HG02973 (cell line): ENCODE results near the gene DPP6.
A peak's percentile ranks its signal among the peaks of the same experiment; 100 is the strongest.
"Not testable (repeated sequence)": the region's sequence is repeated elsewhere in the genome, so short reads cannot be mapped to it uniquely, and the experiment has no call there.

Experiments
- ATAC-seq: cut with Tn5 transposase; IDR thresholded peaks from one replicate; pipeline ENCODE4 v1.9.1; 2021; ENCODE audit warnings: moderate library complexity; ENCODE audit not compliant: unreplicated experiment

The DPP6 gene

DNA sequence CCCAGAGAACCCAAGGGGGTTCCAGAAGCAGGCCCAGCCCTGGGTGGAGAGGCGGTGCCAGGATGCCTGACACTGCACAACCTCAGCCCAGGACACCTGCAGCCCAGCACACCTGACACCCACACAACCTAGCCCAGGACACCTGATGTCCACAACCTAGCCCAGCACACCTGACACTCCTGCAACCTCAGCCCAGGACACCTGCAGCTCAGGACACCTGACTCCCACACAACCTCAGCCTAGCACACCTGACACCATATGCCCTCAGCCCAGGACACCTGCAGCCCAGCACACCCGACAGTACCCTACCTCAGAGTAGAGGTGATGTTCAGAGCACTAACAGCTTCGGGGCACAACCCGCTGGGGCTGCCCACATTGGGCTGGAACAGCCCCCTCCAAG lies 863.4 kb downstream of the DPP6 start:
- ATAC-seq, result no peak

DNA sequence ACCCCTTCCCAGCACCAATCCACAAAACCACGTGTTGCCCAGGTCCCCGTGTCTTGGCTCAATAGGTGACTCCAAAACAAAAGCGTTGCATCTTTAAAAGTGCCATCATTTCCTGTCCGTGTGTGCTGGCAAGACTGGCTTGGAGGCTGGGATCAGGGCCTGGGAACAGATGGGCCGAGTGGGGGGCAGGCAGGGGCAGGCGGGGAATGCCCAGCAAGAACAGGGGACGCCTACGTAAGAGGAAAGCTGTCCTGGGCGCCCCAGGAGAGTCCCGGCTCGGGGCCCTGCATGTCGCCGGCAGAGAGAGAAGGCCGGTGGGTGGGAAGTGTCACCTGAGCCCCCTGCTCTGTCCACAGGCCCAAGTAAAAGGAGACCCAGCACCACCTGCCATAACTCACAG lies 864.2 kb downstream of the DPP6 start:
- ATAC-seq, result no peak

DNA sequence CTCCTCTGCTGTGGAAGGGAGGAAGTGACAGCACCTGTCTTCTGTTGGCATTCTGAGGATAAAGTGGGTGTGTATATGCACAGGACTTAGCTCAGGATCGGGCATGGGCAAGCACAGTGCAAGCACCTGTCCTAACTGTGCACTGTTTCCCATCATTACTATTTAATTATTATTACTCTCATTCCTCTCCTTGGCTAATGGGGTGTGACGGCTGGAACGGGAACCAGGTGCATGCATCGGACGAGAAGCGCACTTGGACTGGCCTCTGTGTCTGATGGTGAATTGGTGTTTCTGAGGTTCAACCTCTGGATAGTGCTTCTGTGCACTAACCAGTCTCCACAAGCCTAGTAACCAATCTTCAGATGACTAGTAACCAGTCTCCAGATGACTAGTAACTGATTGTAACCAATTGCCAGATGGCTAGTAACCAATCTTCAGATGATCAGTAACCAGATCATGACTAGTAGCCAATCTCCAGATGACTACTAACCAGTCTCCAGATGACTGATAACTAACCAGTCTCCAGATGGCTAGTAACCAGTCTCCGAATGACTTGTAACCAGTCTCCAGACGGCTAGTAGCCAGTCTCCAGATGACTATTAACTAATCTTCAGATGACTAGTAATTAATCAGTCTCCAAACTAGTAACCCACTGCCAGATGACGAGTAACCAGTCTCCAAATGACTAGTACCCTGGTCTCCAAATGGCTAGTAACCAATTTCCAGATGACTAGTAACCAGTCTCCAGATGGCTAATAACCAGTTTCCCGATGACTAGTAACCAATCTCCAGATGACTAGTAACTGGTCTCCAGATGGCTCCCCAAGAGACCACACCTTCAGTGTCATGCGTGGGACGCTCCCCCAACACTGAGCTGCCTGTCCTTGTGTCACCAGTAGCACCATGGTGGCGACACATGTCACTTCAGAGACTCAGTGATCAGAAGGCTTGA lies 864.9 kb downstream of the DPP6 start:
- ATAC-seq, result no peak

DNA sequence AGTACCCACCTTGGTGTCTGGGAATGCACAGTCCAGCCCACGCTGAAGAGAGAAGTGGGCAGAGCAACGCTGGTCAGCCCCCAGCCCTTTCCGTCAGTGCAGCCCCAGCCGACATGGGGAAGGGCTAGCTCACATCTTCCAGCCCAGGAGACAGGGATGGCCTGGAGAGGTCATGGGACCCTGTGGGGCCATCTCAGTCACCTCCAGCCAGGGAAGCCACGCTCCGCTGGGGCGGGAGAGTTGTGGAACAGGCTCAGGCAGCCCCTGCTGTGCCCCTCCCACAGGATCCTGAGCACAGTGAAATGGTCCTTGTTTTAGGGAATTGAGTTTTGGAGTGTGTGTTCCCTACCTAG lies 865.6 kb downstream of the DPP6 start:
- no peak for ATAC-seq

DNA sequence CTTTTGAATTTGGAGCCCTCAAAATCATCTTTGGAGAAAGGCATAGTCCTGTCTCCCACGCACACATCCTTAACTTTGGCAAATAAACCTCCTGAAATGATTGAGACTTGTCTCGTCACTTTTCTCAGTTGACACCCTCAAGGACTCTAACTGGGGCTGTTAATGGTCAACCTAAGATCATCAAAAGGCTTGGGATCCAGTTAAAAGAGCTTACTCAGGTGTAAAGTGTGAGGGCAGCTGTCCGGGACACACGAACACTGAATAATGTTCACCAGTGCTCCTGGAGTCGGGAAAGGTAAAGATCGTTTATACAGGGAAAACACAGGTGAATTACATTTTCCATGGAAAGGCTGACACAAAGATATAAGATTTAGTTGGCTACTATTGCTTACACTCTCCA lies 866.1 kb downstream of the DPP6 start:
- no peak for ATAC-seq

DNA sequence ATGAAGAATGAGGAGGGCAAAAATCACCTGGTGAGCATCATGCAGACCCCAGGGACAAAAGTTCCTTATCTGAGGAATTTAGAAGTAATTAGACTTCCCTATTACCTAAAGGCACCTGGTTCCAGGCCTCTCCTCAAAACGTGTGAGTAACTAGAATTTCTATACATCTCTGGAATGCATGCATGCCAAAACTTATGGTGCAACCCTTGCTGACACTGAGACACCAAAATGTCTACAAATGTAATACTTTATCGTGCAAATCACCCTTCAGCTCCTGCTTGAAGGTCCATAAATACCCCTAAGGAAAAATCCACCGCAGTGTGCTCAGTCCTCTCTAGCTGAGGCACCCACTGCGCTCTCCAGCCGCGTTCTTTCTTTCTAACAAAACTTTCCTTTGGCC lies 866.5 kb downstream of the DPP6 start:
- ATAC-seq, result no peak

DNA sequence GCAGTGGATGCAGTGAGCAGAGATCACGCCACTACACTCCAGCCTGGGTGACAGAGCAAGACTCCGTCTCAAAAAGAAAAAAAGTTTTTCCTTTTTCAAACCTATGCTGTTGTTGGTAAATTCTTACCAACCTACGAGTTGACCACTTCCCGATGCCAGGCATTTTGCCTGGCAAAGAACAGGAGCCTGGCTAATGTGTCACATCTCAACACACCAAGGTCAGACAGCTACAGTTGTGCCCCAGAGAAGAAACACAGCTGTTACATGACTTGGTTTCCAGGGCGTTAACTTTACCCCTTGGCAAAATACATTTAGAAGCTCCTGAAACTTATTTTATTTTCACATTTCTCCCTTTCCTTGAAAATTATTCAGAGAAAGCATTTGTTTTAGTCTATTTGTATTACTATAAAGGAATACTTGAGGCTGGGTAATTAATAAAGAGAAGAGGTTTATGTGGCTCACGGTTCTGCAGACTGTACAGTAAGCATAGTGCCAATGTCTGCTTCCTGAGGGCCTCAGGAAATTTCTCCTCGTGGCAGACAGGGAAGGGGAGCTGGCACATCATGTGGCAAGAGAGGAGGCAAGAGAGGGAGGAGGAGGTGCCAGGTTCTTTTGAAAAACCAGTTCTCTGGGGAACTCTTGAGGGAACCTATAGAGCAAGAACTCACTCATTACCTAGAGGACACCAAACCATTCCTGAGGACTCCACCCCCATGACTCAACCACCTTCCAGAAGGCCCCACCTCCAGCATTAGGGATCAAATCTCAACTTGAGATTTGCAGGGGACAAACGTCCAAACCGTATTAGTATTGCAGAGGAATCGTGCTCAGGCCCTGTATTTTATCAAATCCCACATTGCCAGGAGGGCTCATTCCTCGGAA lies 867.4 kb downstream of the DPP6 start:
- ATAC-seq, result no peak

DNA sequence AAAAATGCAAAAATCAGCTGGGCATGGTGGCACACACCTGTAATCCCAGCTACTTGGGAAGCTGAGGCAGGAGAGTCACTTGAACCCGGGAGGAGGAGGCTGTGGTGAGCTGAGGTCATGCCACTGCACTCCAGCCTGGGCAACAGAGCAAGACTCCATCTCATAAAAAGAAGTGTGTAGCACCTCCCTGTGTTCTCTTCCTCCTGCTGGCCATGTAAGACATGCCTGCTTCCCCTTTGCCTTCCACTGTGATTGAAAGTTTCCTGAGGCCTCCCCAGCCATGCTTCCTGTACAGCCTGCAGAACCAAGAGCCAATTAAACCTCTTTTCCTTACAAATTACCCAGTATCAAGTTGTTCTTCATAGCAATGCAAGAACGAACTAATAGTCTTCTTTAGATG lies 870.3 kb downstream of the DPP6 start:
- not testable (repeated sequence) for ATAC-seq

DNA sequence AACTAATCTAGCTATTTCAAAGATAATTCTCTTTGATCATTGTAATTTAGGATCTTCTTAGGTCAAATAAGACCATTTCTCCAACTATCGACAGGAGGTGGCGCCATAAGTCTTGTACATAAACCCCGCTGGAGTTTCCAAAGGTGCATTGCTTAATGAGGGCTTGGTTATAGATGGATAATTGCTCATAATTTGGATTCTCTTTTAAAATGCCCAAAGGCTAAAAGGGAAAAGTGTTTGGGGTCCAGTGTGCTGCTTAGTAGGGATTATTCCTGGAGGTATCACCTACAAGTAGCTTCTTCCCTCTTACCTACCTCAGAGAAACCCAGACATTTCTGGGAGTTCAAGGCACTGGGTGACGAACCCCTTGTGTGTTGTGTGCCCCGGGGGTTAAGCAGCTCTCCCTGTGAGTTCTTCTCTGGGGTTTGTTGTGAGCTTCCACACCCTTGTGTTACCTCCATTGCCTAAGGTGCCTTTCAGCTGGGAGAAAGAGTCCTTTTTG lies 875.5 kb downstream of the DPP6 start:
- ATAC-seq, result peak; percentile 59

DNA sequence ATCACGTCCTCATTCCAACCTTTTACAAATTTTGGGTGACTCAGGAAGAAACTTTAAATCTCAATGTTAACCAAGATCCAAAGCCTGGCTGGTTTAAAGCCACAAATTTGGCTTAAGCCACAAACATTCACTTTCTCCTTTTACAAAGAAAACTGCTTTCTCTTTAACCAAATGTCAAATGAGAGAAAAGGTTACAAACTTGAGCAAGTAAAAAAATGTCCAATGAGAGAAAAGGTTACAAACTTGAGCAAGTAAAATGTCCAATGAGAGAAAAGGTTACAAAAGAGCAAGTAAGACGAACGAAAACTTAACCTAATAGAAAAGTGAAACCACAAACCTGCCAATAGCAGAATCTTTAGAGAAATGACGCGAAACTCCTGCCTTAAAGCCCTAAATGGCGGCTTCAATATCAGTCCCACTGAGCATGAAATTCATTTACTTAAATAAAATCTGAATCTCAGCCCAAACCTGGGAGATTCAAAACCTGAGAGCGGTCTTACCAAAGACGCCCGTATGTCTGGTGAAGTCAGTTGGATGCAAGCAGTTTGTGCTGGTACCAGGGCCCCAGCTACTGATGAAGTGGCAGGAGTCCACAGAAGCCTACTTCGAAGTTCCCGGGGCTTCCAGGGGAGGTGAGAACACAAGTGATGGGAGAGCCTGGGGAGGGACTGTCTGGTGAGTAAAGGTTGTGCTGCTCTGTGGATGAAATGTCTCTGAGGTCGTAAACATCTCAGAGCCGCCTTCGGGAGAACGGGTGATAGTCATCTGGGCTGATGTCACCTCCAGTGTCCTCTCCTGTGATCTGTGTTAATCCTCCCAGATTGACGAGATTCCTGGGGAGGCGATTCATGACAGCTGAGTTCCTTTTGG lies 876.2 kb downstream of the DPP6 start:
- ATAC-seq, result peak; percentile 78

DNA sequence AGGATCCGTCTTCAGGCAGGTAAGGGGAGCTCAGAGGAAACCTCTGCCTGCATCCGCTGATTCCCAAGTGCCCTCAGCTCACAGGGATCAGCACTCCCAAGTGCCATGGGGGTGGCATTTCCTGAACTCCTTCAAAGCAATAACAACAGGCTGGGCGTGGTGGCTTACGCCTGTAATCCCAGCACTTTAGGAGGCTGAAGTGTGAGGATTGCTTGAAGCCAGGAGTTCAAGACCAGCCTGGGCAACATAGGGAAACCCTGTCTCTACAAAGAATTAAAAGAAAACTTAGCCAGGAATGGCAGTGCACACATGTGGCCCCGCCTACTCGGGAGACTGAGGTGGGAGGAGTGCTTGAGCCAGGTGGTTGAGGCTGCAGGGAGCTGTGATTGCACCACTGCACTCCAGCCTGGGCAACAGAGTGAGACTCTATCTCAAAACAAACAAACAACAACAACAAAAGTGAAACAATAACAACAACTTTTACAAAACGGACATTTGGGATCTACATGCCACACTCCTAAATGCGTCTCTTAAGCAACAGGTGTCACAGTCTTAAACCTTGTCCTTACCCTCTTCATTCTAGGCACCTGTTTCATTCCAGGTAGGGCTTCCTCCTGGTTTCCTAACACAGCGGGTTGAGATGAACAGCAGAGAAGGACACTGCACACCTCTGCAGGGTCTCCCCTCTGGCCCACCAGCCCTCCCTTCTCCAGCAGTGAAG lies 877.0 kb downstream of the DPP6 start:
- ATAC-seq, result no peak

DNA sequence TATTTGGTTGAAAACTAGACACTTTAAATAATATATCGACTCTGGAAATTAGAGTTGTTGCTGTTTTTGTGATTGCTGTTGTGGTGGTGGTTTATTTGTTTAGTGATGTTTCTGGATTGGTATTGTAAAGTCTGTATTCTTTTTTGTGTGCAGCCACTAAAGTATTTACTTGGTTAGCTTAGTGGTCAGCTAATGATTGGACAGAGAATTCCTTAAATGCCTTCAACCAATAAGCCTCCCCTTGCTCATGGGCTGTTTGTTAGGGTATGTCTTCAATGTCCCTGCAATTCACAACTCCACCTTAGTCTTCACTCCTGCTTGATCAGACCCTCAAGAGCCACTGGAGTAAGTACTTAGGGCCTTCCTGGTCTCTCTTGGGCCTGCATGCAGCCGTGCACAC lies 879.7 kb downstream of the DPP6 start:
- ATAC-seq, result no peak

DNA sequence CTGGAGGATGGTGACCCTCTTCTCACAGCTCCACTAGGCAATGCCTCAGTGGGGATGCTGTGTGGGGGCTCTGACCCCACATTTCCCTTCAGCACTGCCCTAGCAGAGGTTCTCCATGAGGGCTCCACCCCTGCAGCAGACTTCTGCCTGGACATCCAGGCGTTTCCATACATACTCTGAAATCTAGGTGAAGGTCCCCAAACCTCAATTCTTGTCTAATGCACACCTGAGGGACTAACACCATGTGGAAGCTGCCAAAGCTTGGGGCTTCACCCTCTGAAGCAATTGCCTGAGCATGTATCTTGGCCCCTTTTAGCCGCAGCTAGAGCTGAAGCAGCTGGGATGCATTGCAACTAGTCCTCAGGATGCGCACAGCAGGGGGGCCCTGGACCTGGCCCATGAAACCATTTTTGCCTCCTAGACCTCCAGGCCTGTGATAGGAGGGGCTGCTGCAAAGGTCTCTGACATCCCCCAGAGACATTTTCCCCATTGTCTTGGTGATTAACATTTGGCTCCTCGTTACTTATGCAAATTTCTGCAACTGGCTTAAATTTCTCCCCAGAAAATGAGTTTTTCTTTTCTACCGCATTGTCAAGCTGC lies 882.3 kb downstream of the DPP6 start:
- ATAC-seq, result not testable (repeated sequence)

DNA sequence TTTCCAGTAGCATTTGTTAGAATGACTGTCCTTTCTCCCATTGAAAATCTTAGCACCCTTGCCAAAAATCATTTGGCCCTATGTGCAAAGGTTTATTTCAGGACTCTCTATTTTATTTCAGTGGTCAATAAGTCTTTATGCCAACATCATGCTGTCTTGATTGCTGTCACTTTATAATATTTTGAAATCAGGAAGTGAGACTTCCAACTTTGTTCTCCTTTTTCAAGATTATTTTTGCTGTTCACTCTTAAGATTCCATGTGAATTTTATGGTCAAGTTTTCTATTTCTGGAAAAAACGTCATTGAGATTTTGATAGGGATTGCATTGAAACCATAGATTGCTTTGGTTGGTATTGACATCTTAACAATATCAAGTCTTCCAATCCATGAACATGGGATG lies 885.6 kb downstream of the DPP6 start:
- ATAC-seq, result no peak

DNA sequence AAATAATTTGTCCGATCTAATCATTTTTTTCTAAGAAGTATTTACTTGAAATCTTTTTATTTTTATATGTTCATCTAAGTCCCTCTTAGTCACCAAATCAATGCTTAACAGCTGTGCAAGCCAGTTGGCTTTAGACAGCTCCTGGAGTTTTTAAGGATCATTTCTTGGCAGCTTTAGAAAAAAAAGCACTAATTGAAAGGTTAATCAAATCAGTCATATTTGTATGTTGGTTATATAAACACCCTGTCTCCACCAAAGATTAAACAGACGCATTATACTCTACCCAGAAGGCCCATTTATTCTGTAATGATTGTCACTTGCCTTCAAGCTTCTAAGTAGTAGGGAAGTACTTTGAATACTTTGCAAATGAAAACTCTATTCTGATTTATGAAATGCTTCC lies 890.5 kb downstream of the DPP6 start:
- ATAC-seq, result no peak
